A673 (cell line): ENCODE data around the gene FAM241A. TPM values are rescaled to one million over a fixed set of nuclear protein-coding genes. Genes with fewer than 3 reads are reported as not detected.

Source experiments
- BruUV-seq: library from RNA; stranded (reverse); fragments of 400-500 nt; replicated peaks from 2 replicates; lab custom pipeline; 2021; lab: Mats Ljungman, UMichigan
- CTCF ChIA-PET: fragments of 300-600 bp; sonication (Branson Sonifier 250); formaldehyde crosslinking; loops from one replicate; lab custom pipeline; 2022; ENCODE audit warnings: antibody characterized with exemption; lab: Charles Lee
- POLR2A ChIA-PET: fragments of 300-600 bp; sonication (Branson Sonifier 250); formaldehyde crosslinking; loops from one replicate; lab custom pipeline; 2022; ENCODE audit warnings: antibody characterized with exemption; ENCODE audit not compliant: low non-redundant PET; lab: Charles Lee
- DNase-seq: peaks from one replicate; pipeline ENCODE4 v3.0.0-alpha.2; 2015; ENCODE audit warnings: low spot score
- H3K27ac ChIP-seq: fragments of 200-600 bp; sonication (generic); 2 replicates; pipeline ENCODE4 v1.5.1; 2016; ENCODE audit warnings: mixed run types, low read depth, mild to moderate bottlenecking, mixed read lengths, antibody characterized with exemption, low read length; ENCODE audit not compliant: poor library complexity, severe bottlenecking
- H3K27me3 ChIP-seq: fragments of 200-600 bp; sonication (generic); replicated peaks from 2 replicates; pipeline ENCODE4 v1.6.1; 2017; ENCODE audit warnings: mixed run types, low read depth, mild to moderate bottlenecking, mixed read lengths, antibody characterized with exemption, low read length; ENCODE audit not compliant: insufficient read depth, poor library complexity
- H3K36me3 ChIP-seq: fragments of 200-600 bp; sonication (generic); 2 replicates; pipeline ENCODE4 v1.6.1; 2016; ENCODE audit warnings: mixed run types, mild to moderate bottlenecking, mixed read lengths, antibody characterized with exemption, low read length; ENCODE audit not compliant: insufficient read depth, poor library complexity, severe bottlenecking
- H3K4me1 ChIP-seq: fragments of 200-600 bp; sonication (generic); 2 replicates; pipeline ENCODE4 v1.6.1; 2017; ENCODE audit warnings: mixed run types, mild to moderate bottlenecking, mixed read lengths, antibody characterized with exemption, low read length; ENCODE audit not compliant: insufficient read depth, poor library complexity, severe bottlenecking
- H3K4me3 ChIP-seq: fragments of 200-600 bp; sonication (generic); 2 replicates; pipeline ENCODE4 v1.5.1; 2016; ENCODE audit warnings: low read depth, mixed run types, mild to moderate bottlenecking, mixed read lengths, low read length; ENCODE audit not compliant: poor library complexity, severe bottlenecking
- H3K9me3 ChIP-seq: fragments of 200-600 bp; sonication (generic); 2 replicates; pipeline ENCODE4 v1.6.1; 2016; ENCODE audit warnings: mixed run types, low read depth, mild to moderate bottlenecking, mixed read lengths, antibody characterized with exemption, low read length; ENCODE audit not compliant: poor library complexity, severe bottlenecking
- EZH2 ChIP-seq: fragments of 200-600 bp; sonication (generic); IDR thresholded peaks from 2 replicates; pipeline ENCODE4 v1.6.1; 2017; ENCODE audit warnings: borderline replicate concordance, low read depth, mild to moderate bottlenecking, mixed read lengths, antibody characterized with exemption, low read length; ENCODE audit not compliant: poor library complexity, severe bottlenecking
- intact Hi-C: fragments of 100-400 bp; cut with micrococcal nuclease; formaldehyde crosslinking; loops from one replicate; pipeline ENCODE4 v1.10.0; 2022; ENCODE audit not compliant: unreplicated experiment
- total RNA-seq: library from RNA; stranded (reverse); gene quantifications from 2 replicates; pipeline ENCODE4 v1.2.3, GENCODE V29; 2021
- TF ChIP-seq, protein P1 (sequence below): fragments of 300-800, 200-600 bp; sonication (generic); conservative IDR thresholded peaks from 2 replicates; pipeline ENCODE4 v1.5.1; 2017; ENCODE audit warnings: low read depth, mild to moderate bottlenecking, antibody characterized with exemption, low read length, moderate library complexity, mixed read lengths

Gene FAM241A
- total RNA-seq, 1 experiment from 2014 or later: 1.5 TPM

- ChIA-PET CTCF (no interaction called here), POLR2A (no interaction called here)
- no TSS peak for BruUV-seq
- H3K27me3 ChIP-seq: no peaks in the 10 kb centered on the region
- TF ChIP-seq, protein P1, sequence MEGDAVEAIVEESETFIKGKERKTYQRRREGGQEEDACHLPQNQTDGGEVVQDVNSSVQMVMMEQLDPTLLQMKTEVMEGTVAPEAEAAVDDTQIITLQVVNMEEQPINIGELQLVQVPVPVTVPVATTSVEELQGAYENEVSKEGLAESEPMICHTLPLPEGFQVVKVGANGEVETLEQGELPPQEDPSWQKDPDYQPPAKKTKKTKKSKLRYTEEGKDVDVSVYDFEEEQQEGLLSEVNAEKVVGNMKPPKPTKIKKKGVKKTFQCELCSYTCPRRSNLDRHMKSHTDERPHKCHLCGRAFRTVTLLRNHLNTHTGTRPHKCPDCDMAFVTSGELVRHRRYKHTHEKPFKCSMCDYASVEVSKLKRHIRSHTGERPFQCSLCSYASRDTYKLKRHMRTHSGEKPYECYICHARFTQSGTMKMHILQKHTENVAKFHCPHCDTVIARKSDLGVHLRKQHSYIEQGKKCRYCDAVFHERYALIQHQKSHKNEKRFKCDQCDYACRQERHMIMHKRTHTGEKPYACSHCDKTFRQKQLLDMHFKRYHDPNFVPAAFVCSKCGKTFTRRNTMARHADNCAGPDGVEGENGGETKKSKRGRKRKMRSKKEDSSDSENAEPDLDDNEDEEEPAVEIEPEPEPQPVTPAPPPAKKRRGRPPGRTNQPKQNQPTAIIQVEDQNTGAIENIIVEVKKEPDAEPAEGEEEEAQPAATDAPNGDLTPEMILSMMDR: no peak
- no peak for TF ChIP-seq EZH2
- no peak for DNase-seq
- H3K27ac ChIP-seq: no peak overlapping the region
- H3K4me3 ChIP-seq: no peak overlapping the region
- H3K4me1 ChIP-seq: no peaks in the 10 kb centered on the region
- no peaks in the 10 kb centered on the region for H3K9me3 ChIP-seq
- H3K36me3 ChIP-seq: no peaks in the 10 kb centered on the region
- intact Hi-C loops: no loop called here
Observed at GRCh38 chr4:112181358-112182000, 36.2 kb downstream of the FAM241A start.

DNA sequence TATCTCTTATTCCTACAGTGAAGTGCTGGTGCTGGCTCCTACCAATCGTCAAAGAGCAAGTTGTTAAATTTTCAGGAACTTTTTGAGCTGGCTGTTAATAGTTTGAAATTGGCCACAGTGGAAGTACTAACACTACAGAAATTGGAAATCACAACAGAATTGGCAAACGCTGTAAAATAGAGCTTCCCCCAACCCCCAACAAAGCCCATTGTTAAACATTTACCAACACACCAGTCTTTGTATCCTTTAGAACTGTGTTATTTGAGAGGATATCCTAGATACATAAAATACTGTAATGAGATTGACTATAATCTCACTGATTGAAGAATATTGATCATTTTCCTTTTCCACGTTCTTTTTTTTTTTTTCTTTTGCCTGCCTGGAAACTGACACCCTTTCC, 37.4 kb downstream of the FAM241A start:
- Histone ChIP-seq H3K9me3 (no peaks in the 10 kb centered on the region), H3K27me3 (no peaks in the 10 kb centered on the region), H3K4me1 (no peaks in the 10 kb centered on the region), H3K36me3 (no peaks in the 10 kb centered on the region), H3K27ac (no peak overlapping the region), H3K4me3 (no peak overlapping the region)
- no TSS peak for BruUV-seq
- TF ChIP-seq EZH2: no peak
- TF ChIP-seq, protein P1: no peak
- CTCF ChIA-PET: no interaction called here
- DNase-seq: no peak
- POLR2A ChIA-PET: no interaction called here
- intact Hi-C loops: no loop called here

- Histone ChIP-seq H3K36me3 (no peaks in the 10 kb centered on the region), H3K4me3 (no peak overlapping the region), H3K27me3 (no peaks in the 10 kb centered on the region), H3K27ac (no peak overlapping the region), H3K9me3 (no peaks in the 10 kb centered on the region), H3K4me1 (no peaks in the 10 kb centered on the region)
- ChIA-PET POLR2A (no interaction called here), CTCF (no interaction called here)
- TF ChIP-seq, protein P1: no peak
- no peak for TF ChIP-seq EZH2
- intact Hi-C loops: no loop called here
- no TSS peak for BruUV-seq
- DNase-seq: no peak
Observed at GRCh38 chr4:112183252-112183651, 38.0 kb downstream of the FAM241A start.
